CD4-positive, alpha-beta T cell treated with Interferon alpha-2 for 1 hour (primary cell): ENCODE results near the gene CDHR5.
A peak's percentile ranks its signal among the peaks of the same experiment; 100 is the strongest.

ENCODE experiments used
- DNase-seq, 2 donors: peaks; one replicate each; pipeline ENCODE4 v3.0.0-alpha.2; 2020 to 2022

Gene CDHR5

DNA sequence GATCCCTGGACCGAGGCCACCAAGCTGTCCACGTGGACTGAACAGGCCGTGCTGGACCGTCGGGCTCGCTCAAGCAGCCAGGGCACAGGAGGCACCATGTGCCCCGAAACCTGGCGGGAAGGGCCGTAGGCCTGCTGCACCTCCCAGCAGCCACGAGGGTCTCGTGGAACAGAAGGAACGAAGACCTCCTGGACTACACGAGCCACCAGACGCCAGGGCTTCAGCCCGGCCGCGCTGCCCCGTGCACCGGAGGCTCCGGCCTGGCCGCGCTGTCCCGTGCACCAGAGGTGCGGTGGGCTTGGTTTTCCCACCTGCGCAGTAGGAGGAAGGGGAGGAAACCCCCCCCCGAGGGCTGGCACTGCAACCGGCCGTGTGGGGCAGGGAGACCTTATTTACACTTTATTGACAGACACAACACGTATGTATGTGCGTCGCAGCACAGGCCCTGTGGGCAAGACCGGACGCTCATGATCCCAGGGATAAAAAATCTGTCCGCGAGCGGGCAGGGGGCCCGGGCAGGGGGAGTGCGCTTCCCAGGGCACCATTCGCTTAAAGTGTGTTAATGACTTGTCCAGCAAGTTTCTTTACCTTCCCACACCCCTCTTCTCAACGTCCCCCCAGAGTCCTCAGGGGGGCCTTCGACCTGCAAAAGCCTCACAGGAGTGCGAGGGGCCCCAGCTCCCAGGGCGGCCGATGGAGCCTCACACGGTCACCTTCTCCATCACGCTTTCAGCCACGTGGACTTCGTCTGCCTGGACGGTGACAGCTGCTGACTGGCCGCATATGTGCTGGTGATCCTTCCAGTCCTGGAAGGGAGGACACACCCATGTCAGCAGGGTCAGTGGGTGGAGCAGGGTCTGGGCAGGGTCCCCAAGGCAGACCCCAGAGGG, 19.3 kb upstream of the CDHR5 start:
- DNase-seq, result no peak

DNA sequence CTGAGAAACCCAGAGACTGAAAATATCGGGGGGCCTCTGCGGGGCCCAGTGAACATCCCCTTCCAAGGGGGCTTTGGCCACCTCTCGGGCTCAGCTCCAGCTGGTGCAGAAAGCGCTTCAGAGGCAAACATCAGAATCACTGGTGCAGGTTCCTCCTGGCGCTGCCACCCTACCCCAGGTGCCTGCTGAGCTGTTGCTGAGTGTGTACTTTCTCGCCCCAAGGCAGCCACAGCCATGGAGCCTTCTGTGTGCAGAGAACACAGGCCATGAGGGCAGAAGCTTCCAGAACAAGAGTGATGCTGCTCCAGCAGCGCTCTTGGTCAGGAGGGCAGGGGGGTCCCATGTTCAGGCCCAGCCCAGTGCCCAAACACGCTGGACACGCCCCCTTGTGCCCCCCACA, 18.6 kb upstream of the CDHR5 start:
- DNase-seq, result no peak

DNA sequence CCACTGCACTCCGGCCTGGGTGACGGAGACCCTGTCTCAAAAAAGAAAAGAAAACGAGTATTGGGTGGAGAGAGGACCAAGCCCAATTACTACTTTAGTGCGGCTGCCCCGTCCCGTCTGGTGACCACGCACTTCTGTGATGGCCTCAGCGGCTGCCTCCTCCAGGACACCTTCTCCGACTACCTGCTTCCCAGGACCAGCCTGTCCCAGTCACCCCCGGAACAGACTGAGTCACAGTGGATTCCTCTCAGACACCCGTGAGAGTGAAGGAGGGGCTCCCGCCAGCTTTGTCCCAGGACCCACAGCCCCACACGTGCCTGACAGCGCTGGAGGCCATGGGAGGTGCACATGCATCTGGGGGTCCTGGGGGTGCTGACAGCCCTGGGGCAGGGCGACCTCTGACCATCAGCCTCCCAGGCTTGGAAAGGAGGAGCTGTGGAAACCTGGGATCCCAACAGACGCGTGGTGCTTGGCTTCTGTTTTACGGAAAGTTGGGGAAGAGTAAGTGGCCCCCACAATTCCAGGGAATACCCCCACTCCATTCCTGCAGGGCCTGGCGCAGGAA, 17.1 kb upstream of the CDHR5 start:
- DNase-seq, result no peak

DNA sequence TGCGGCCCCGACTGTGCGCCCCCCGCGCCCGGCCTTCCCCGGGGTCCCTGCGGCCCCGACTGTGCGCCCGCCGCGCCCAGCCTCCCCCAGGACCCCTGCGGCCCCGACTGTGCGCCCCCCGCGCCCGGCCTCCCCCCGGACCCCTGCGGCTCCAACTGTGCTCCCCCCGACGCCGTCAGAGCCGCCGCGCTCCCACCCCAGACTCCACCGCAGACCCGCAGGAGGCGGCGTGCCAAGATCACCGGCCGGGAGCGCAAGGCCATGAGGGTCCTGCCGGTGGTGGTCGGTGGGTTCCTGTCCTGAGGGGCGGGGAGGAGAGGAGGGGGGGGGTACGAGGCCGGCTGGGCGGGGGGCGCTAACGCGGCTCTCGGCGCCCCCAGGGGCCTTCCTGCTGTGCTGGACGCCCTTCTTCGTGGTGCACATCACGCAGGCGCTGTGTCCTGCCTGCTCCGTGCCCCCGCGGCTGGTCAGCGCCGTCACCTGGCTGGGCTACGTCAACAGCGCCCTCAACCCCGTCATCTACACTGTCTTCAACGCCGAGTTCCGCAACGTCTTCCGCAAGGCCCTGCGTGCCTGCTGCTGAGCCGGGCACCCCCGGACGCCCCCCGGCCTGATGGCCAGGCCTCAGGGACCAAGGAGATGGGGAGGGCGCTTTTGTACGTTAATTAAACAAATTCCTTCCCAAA, 15.4 kb upstream of the CDHR5 start:
- peak in 1 of 2 donors; percentile 30 for DNase-seq

DNA sequence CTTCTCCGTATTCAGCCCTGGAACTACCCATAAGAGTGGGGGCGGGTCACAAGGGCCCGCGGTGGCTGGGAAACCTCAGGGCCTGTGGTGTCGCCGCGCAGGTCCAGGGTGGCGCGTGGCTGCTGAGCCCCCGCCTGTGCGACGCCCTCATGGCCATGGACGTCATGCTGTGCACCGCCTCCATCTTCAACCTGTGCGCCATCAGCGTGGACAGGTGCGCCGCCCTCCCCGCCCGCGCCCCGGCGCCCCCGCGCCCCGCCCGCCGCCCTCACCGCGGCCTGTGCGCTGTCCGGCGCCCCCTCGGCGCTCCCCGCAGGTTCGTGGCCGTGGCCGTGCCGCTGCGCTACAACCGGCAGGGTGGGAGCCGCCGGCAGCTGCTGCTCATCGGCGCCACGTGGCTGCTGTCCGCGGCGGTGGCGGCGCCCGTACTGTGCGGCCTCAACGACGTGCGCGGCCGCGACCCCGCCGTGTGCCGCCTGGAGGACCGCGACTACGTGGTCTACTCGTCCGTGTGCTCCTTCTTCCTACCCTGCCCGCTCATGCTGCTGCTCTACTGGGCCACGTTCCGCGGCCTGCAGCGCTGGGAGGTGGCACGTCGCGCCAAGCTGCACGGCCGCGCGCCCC, 14.7 kb upstream of the CDHR5 start:
- DNase-seq, result no peak

DNA sequence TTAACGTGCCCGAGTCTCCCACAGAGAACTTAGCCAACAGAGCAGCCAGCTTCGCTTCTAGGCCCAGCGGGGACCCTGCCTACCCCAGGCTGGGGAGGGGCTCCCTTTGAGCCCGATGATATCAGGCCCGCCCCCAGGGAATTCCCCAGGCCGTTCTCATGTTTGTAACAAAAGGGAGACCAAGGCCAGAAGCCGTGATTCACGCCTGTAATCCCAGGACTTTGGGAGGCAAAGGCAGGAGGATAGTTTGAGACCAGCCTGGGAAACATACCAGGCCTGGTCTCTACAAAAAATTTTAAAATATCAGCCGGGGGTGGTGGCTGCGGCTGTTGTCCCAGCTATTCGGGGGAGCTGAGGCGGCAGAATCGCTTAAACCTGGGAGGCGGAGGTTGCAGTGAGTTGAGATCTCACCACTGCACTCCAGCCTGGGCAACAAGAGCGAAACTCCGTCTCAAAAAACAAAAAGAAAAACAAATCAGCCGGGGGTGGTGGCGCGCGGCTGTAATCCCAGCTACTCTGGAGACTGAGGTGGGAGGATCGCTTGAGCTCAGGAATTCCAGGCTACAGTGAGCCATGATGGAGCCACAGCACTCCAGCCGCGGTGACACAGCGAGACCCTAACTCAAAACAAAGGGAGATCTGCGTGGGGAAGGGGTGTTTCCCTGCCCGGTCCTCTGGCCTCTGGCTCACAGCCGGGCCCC, 14.0 kb upstream of the CDHR5 start:
- DNase-seq, result no peak

DNA sequence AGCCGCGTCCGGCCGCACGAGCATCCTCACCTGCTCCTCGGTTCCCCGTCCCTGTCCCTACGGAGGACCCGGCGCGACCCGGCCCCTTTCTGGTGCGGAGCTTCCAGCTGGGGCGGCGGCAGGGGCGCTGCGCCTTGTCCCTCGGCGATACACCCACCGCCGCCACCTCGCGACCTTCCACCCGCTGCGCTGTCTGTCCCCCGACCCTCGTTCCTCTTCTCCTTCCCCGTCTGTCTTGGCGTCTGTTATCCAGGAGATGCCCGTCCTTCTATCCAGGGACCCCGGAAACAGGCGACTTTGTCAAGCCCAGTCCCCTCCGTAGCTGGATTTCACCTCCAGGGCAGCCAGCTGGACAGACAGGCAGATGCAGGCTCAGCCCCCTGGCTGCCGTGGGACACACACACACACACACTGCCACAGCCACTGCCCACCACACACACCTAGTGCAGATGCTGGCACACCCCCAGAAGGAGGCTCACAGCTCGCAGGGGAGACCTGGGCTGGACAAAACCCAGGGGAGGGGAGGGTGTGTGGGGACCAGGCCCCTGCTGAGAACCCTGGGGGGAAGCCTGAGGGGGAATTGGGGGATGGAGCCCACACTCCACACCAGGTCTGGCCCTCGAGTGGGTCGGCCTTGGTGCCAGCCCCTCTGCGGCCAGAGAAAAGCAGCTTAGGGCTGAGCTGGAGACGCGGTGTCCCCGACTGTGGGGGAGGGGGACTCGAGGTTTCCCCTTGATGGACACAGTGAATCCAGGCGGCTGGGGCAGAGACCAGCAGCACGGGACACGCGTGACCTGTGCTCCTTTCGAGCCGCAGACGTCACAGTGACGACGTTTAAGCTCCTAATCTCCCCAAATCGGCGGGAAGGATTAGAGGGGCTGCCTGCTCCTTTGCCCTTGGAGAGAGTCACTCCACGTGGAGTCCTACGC, 13.1 kb upstream of the CDHR5 start:
- DNase-seq, result no peak

DNA sequence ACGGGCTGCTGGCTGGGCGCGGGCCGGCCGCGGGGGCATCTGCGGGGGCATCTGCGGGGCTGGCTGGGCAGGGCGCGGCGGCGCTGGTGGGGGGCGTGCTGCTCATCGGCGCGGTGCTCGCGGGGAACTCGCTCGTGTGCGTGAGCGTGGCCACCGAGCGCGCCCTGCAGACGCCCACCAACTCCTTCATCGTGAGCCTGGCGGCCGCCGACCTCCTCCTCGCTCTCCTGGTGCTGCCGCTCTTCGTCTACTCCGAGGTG, 12.5 kb upstream of the CDHR5 start:
- DNase-seq, result no peak

DNA sequence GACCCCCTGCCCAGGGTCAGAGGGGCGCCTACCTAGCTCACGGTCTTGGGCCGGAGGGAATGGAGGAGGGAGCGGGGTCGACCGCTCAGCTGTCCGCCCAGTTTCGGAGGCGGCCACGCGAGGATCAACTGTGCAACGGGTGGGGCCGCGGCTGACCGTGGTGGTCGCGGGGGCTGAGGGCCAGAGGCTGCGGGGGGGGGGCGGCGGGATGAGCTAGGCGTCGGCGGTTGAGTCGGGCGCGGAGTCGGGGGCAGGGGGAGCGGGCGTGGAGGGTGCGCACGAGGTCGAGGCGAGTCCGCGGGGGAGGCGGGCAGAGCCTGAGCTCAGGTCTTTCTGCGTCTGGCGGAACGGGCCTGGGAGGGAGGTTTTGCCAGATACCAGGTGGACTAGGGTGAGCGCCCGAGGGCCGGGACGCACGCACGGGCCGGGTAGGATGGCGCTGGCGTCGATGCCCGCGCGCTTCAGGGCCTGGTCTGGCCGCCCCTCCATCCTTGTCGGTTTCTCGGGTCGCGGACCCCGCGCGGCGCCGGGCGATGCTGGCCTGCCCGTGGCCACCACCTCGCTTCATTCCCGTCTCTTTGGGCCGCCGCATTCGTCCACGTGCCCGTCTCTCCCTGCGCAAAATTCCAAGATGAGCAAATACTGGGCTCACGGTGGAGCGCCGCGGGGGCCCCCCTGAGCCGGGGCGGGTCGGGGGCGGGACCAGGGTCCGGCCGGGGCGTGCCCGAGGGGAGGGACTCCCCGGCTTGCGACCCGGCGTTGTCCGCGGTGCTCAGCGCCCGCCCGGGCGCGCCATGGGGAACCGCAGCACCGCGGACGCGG, 12.0 kb upstream of the CDHR5 start, which contains the start of gene DRD4:
DRD4 (plus strand) TSS at position 759 of the 822 bp plus-strand sequence; CDS start at position 795, 36 bp downstream.
- no peak for DNase-seq

DNA sequence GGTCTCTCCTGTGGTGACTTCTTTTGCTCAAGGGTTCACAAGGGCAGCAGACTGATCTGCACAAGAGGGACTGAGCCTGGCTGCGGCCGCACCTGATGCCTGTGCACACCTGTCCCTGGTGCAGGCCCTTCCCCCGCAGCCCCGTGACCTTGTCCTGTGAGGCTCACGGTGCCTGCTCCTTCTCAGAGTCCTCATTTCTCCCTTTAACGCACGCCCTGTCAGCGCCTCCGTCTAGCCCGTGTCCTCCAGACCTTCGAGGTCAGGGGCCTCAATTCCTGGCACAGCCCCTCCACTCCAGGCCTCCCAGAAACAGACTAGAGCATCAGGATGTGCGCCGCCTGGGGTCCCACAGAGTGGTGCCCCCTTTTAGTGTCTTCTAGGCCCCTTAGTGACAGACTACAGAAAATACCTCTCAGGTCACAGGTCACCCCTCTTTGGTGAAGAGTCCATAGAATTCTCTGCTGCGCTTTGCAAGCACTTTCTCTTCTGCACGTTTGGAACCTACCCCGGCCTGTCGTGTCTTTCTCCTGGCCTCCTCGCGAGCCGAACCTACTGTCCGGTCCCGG, 11.3 kb upstream of the CDHR5 start:
- no peak for DNase-seq

DNA sequence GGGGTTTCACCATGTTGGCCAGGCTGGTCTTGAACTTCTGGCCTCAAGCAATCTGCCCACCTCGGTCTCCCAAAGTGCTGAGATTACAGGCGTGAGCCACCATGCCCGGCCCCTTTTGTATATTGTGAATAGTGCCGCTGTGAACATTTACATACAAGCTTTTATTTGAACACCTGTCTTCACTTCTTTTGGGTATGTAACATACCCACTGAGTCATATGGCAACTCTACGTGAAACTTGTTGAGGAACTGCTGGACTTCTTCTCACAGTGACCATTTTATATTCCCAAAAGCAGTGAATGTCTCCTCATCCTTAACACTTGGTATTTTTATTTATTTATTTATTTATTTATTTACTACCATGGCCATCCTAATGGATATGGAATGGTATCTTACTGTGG, 6.1 kb upstream of the CDHR5 start:
- no peak for DNase-seq

DNA sequence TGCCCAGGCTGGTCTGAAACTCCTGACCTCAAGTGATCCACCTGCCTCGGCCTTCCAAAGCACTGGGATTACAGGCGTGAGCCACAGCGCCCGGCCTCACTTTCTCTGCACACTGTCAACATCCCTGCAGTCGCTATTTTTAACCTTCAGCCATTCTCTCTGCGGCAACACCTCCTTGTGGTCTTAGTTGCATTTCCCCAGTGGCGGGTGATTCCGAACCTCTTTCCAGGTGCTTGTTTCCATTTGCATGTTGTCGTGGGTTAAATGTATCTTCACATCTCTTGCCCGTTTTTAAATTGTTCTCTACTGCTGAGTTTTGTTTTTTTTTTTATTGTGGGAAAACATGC, 4.5 kb upstream of the CDHR5 start:
- peak; percentile 33 to 59 for DNase-seq

DNA sequence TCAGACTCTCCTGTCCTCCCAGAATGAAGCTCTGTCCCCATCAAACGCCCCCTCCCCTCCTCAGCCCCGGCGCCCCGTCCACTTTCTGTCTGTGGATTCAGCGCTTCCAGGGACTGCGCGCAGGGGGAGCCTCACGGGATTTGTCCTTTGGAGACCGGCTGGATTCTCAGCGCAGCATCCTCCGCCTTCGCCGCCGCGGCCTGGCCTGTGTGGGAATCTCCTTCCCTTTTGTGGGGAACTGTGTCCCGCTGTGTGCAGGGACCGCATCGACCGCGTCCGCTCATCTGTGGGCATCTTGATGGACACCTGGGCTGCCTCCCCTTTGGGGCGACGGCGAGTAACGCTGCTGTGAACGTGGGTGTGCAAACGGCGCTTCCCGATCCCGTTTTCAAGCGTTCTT, 3.3 kb upstream of the CDHR5 start:
- no peak for DNase-seq

DNA sequence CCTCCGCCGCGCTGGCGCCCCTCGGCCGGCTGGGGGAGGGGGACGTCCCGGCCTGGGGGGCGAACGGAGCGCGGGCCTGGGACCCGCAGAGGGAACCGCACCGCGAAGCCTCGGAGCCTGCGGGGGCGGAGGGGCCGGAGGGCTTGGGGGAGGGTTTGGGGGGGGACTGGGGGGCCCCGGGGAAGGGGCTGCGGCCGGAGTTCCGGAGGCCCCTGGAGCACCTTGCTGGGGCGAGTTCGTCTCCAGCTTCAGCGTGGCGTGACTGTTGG, 2.5 kb upstream of the CDHR5 start:
- DNase-seq, result no peak

DNA sequence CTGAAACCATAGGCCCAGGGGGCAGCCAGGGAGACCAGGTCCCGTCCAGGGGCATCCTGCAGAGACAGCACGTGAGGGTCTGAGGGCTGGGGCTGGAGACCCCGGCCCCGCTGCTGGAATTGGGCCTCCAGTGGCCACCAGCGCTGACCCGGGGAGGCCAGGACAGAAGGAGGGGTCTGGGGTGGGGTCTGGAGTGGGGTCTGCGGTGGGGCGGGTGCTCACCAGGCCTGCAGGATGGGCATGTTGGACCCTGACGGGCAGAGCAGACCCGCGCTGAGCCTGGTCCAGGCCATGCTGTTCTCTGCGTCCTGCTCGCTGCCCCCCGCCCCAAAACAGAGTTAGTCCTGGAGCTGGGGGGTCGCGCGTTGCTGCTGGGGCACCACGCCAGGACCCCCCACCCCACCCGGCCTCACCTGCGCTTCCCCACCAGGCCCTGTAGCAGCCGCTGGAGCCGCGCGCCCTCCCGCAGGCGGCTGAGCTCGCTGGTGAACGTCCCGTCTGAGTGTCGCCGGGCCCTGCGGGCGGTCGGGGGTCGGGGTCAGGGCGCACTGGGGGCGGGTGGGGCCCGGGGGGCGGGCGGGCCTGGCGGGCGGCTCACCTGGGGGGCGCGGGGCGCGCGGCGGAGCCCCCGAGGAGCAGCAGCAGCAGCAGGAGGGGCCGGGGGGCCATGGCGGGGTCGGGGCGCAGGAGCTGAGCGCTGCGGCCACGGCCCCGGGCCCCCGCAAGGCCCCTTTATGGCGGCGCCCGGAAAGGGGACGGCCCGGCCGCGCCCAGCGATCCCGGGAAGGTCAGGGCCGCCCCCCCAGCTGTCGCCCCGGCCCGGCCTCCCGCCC, 1.9 kb upstream of the CDHR5 start, which contains the start of gene SCT:
SCT (minus strand) TSS at position 707 of the 833 bp plus-strand sequence; CDS start at position 669, 38 bp downstream.
- no peak for DNase-seq

DNA sequence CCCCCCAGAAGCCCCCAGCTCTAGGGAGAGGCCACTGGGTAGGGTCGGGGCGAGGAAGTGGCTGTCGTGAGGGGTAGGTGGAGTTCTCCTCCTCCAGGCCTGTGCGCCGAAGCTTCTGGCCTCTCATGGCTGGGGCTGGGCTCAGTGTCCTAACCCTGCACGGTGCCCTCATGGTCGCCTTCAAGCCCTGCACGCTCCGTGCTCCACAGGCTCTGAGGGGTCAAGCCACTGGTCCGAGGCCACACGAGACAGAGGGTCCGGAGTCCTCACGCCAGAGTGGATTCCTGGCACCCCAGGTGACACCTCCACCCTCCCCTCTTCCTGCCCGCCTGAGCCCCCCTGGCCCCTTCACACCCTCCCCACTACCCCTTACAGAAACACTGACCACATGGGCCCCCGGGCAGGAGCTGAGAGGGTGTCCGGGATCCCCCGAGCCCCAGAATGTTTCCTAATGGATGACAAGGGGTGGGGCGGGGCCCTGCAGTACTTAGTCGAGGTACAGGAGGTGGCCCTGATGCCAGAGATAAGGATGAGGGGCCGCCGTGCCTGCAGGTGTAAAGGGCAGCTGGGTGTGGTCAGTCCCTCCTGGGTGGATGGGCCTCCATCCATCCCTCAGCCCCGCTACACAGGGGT, 997 bp upstream of the CDHR5 start:
- no peak for DNase-seq

DNA sequence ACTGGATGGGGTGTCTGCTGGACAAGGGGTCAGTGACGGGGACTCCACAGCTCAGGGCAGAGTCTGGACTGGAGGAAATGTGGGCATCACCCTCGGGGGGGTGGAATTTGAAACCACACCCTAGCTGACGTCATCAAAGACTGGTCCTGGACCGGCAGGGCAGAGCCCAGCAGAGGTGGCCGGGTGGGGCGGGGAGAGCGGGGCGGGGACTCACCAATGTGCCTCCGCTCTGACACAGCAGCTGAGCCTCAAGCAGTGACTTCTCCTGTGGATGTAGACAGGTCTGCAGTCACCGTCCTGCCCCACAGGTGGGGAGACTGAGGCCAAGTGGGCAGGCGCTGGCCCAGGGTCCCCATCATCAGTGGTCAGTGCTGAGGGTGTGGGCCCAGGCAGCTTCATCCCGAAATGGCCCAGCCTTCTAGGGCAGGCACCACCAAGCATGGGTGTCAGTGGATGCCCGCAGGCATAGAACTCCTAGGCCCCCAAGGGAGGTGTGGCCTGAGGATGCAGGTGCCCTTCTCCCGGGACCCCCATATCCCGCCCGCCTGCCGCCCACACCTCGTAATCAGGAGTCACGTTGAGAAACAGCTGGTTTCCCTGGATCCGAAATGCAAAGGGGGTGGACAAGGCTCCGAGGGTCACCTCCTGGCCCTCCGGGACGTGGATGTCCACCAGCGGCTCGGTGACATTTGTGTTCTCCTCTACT, 603 bp downstream of the CDHR5 start:
- no peak for DNase-seq

DNA sequence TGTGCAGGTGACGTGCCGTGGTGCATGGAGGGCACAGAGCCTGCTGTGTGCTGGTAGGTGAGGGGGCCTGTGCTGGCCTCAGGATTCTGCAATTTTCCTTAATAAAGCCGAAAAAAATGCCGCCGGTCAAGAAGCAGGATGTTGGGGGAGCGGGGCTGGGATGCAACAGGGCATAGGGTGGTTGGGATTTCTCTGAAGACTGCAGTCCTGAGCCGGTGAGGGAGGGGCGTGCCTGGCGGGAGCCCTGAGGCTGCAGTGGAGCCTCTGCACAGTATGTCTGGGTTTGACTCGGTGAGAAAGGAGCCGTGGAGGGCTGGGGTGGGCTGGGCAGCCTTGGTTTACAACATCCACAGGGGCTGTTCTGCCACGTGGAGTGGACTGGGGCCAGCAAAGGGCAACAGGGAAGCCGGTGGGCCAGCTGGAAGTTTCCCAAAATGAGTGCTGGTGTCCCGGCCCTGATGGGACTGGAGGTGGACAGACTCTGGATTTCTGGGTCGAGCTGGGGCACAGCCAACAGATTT, 1.3 kb downstream of the CDHR5 start:
- DNase-seq, result no peak

DNA sequence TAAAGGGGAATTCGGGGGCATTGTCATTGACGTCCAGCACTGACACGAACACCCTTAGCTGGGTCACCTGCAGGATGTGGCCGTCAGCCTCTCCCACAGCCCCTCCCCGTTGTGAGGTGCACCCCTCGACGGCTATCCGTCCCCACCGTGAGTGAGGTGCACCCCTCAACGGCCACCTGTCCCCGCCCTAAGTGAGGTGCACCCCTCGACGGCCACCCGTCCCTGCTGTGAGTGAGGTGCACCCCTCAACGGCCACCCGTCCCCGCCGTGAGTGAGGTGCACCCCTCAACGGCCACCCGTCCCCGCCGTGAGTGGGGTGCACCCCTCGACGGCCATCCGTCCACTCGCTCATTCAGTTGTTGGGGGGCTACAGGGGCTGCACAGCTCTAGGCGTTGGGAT, 2.9 kb downstream of the CDHR5 start:
- no peak for DNase-seq
